ENCODE results near the gene PTPRN2.

PTPRN2 gene

GRCh38 chr7:157715071-157715937, 872.3 kb downstream of the PTPRN2 start:
- no peak for DNase-seq (ENCODE audit: extremely low read depth, low read depth)
- TF ChIP-seq, protein P1, sequence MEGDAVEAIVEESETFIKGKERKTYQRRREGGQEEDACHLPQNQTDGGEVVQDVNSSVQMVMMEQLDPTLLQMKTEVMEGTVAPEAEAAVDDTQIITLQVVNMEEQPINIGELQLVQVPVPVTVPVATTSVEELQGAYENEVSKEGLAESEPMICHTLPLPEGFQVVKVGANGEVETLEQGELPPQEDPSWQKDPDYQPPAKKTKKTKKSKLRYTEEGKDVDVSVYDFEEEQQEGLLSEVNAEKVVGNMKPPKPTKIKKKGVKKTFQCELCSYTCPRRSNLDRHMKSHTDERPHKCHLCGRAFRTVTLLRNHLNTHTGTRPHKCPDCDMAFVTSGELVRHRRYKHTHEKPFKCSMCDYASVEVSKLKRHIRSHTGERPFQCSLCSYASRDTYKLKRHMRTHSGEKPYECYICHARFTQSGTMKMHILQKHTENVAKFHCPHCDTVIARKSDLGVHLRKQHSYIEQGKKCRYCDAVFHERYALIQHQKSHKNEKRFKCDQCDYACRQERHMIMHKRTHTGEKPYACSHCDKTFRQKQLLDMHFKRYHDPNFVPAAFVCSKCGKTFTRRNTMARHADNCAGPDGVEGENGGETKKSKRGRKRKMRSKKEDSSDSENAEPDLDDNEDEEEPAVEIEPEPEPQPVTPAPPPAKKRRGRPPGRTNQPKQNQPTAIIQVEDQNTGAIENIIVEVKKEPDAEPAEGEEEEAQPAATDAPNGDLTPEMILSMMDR (IDR thresholded peaks at IDR 0.05; ENCODE audit: low read depth, low read length) = no peak

- TF ChIP-seq, protein P1 (IDR thresholded peaks at IDR 0.05; ENCODE audit: low read depth, low read length) = no peak
- DNase-seq (ENCODE audit: extremely low read depth, low read depth) = no peak
Measured at GRCh38 chr7:157714166-157715070, 873.2 kb downstream of the PTPRN2 start.

DNA sequence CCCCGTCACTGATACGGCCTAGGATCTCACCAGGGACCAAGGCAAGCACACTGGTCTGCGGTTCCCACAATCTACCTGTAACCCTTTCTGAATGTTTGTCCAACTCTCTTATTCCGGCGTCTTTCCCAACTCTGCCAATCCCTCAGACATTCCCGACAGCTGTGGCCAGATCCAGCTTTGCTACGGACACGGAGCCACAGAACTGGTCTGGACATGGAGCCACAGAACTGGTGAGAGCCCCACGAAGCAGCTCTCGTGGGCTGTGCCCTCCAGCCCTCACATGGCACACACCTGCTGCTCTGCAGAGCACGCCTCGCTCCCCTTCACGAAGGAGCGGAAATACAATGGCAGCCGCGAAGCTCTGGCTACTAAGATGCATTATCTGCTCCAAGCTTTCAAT, 874.0 kb downstream of the PTPRN2 start:
- TF ChIP-seq, protein P1 (IDR thresholded peaks at IDR 0.05; ENCODE audit: low read depth, low read length) = no peak

GRCh38 chr7:157712666-157713235, 874.9 kb downstream of the PTPRN2 start:
- DNase-seq (ENCODE audit: extremely low read depth, low read depth) = no peak
- TF ChIP-seq, protein P1 (IDR thresholded peaks at IDR 0.05; ENCODE audit: low read depth, low read length) = no peak

More for the DNA sequence above, 874.0 kb downstream of the PTPRN2 start:
- DNase-seq (ENCODE audit: extremely low read depth, low read depth) = no peak

- TF ChIP-seq, protein P1 (IDR thresholded peaks at IDR 0.05; ENCODE audit: low read depth, low read length) = no peak
- no peak for DNase-seq (ENCODE audit: extremely low read depth, low read depth)
Measured at GRCh38 chr7:157711353-157711888, 876.2 kb downstream of the PTPRN2 start.

DNA sequence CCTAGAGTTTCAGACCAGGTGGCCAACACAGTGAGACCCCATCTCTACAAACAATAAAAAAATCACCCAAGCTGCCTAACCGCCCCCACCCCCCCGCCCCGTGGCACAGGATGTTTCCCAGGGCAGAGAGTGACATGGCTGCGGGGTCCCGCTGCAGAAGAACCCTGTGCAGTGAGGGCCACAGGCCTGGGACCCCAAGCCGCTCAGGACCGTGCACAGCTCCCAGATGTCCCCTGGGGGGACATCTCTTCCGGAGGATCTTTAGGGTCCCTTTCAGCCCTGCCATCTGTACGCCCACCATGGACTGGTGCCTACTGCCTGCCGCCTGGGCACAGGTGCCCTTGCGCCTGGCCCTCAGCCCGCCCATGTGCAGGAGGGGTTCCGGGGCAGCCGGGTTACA, 877.2 kb downstream of the PTPRN2 start:
- TF ChIP-seq, protein P1 (IDR thresholded peaks at IDR 0.05; ENCODE audit: low read depth, low read length) = no peak
- no peak for DNase-seq (ENCODE audit: extremely low read depth, low read depth)

Measured in AG09319 (cell line).